Epithelial cell of esophagus (primary cell): ENCODE measurements around the gene ABAT.
"Not testable (repeated sequence)": the region's sequence is repeated elsewhere in the genome, so short reads cannot be mapped to it uniquely, and the experiment has no call there.

Experiments used
- DNase-seq: peaks from one replicate; pipeline ENCODE4 v3.0.0; 2010; ENCODE audit warnings: low read depth
- H3K4me3 ChIP-seq: 2 replicates; pipeline ENCODE4 v1.5.1; 2011; ENCODE audit warnings: mild to moderate bottlenecking, low read length, control low read depth
- TF ChIP-seq, protein P1 (sequence below): IDR thresholded peaks from 2 replicates; pipeline ENCODE4 v1.5.1; 2011; ENCODE audit warnings: low read depth, mild to moderate bottlenecking, low read length, control low read depth, inconsistent platforms; ENCODE audit not compliant: insufficient read depth; ENCODE audit errors: missing control alignments

ABAT gene

DNA sequence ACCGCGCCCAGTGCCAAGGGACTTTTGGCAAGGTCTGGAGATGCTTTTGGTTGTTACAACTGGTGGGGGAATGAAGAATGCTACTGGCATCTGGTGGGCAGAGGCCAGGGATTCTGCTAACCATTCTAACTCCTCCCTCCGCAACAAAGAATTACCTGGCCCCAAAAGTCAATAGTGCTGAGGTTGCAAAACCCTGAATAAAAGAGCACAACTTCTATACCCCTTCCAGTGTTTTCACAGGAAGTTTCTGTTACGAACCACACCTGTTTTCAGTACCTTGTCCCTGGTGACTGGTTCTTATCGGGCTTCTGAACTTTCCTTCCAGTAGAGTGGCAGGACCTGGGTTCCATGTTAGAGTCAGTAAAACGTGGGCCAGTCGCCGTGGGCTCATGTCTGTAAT lies 17.3 kb downstream of the ABAT start:
- DNase-seq: no peak

DNA sequence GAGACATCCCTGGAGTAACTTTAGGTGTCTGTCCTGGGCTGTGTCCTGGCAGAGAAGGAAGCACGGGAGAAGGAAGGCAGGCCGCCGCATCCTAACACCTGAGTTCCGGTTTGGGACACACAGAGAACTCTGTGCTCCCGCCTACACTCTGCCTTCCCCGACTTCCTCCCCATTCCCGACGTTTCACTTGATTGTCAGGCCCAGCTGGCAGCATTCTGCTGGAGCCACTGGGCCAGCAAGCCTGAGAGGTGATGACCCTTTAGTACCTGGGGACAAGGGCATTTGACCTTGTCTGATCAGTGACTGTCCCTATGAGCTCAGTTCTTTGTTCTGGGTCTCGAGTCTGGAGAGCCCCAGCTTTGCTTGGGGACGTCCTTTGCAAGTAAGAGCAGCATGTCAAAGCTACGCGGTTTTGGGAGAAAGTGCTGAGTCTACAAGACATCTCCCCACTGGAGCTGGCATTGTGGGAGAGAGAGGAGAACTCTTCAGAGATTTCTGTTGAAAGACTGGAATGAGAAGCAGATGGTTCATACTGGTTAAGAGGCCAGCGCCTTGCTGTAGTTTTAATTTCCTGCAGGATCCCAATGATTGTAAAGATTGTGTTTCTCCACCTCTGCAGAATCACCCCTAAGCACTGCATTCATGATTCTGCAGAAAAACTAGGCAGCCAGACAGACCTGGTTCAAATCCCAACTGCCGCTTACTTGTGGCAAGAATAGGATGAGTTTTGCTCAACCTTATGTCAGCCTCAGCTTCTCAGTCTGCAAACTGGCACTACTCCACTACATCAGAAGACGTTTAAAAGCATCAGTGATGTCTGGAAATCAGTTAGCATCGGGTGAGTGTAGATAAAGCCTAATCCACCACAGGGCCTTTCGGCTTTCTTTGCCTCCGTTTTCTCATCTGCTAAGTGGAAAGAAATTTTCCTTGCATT lies 20.6 kb downstream of the ABAT start:
- TF ChIP-seq, protein P1, sequence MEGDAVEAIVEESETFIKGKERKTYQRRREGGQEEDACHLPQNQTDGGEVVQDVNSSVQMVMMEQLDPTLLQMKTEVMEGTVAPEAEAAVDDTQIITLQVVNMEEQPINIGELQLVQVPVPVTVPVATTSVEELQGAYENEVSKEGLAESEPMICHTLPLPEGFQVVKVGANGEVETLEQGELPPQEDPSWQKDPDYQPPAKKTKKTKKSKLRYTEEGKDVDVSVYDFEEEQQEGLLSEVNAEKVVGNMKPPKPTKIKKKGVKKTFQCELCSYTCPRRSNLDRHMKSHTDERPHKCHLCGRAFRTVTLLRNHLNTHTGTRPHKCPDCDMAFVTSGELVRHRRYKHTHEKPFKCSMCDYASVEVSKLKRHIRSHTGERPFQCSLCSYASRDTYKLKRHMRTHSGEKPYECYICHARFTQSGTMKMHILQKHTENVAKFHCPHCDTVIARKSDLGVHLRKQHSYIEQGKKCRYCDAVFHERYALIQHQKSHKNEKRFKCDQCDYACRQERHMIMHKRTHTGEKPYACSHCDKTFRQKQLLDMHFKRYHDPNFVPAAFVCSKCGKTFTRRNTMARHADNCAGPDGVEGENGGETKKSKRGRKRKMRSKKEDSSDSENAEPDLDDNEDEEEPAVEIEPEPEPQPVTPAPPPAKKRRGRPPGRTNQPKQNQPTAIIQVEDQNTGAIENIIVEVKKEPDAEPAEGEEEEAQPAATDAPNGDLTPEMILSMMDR: no peak
- H3K4me3 ChIP-seq: no peak overlapping the region
- DNase-seq: no peak

More for the DNA sequence above, 17.3 kb downstream of the ABAT start:
- TF ChIP-seq, protein P1: no peak
- H3K4me3 ChIP-seq: no peak overlapping the region

DNA sequence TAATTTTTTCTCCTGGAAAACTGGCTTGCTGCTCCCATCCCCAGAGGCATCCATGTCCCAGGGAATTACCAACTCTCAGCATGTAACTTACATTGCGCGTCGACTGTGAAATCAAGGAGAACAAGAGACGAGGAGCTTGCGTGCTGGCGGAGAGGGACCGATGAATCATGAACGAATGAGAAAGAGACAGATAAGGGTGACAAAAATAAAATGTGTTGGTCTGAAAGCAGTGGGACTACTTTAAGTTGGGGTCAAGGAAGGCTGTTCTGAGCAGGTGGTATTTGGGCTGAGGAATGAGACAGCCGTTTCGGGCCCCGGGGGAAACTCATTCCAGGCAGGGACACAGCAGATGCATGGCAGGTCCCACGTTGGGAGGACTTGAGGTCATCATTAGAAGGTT lies 22.5 kb downstream of the ABAT start:
- no peak overlapping the region for H3K4me3 ChIP-seq
- DNase-seq: no peak
- TF ChIP-seq, protein P1: no peak

DNA sequence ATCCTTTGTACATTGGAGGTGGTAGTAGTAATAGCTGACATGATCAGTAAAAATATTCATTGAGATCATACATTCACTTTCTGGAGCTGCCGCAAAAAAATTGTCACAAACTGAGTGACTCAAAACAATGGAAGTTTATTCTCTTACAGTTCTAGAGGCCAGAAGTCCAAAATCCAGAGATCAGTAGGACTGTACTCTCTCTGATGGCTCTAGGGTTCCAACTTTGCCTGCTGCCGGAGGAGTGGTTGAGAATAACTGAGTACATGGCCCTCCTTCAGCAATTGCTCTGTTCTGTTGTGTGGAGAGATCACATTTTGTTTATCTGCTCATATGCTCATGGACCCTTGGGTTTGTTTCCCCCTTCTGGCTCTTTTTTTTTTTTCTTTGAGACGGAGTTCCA lies 23.5 kb downstream of the ABAT start:
- no peak for DNase-seq
- TF ChIP-seq, protein P1: no peak
- H3K4me3 ChIP-seq: no peak overlapping the region

DNA sequence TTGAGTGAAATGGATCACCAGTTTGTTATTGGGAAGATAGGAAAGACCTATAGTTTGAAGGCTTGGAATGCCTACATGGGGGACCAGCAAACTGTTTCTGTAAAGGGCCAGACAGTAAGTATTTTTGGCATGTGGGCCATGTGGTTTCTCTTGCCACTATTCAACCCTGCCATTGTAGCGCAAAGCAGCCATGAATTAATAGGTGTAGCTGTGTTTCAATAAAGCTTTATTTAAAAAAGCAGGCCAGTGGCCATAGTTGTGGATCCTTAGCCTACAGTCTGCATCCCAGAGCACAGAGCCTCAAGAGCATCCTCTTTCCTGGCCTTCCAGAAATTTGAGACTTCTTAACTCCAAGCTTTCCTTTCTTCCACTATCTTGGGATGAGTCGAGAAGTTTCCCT lies 29.3 kb downstream of the ABAT start:
- TF ChIP-seq, protein P1: no peak
- H3K4me3 ChIP-seq: no peak overlapping the region
- no peak for DNase-seq

DNA sequence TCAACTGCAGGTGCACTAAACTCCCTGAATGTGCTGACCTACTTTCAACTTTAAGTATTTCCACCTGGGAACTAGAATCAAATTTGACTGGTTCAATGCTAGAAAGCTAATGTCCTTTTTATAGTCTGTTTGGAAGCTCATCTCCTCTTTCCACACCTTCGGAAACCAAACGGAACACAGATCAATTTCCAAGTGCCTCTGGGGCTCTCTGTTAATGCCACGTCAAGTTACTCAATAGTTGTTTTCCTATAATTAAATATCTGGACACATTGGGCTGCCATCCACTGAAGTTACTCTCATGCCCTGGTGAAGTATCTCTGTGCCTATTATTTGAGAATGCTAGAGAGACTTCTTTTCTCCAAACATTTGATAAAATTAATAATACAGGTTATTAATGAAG lies 29.7 kb downstream of the ABAT start:
- TF ChIP-seq, protein P1: no peak

DNA sequence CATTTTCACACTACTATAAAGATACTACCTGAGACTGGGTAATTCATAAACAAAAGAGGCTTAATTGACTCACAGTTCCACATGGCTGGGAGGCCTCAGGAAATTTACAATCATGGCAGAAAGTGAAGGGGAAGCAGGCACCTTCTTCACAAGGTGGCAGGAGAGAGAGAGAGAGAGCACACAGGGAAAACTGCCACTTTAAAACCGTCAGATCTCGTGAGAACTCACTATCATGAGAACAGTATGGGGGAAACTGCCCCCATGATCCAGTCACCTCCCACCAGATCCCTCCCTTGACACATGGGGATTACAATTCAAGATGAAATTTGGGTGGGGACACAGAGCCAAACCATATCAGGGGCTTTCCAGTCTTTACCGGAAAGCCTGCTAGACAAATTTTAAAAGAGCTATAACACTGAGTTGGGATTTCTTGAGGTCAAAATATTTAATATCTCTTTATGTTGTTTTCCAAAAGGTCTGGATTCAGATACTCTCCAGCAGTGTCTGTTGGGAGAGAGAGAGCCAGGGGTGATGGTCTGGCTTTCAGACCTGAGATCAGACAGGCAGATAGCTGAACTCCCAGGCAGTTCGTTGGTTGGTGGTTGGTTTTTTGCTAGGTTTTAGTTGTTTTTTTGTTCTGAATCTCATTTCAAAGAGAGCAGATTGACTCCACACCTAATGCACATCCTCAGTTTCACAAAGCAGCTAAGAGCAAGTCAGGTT lies 30.8 kb downstream of the ABAT start:
- DNase-seq, H3K4me3 ChIP-seq: not testable (repeated sequence)

More for the DNA sequence above, 29.7 kb downstream of the ABAT start:
- H3K4me3 ChIP-seq: no peak overlapping the region
- no peak for DNase-seq
